ENCODE results near the gene ATM.

DNA sequence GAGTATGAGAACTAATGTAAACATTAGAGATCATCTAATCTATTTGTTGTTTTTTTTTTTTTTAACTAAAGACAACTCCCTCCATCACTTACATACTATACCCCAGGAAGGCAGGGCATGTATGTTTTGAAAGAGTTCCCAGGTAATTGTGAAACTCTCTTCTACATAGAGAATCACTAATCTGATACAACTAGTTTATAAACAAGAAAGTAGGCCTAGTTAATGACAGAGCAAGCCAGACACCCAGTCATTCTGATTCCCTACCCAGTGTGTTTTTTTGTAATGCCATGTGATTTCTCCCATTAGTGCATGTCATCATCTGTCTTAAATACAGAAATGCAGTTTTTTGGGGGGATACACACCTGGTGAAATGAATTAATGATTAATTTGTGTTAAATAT lies 123.6 kb downstream of the ATM start:
- TF ChIP-seq, protein P1, sequence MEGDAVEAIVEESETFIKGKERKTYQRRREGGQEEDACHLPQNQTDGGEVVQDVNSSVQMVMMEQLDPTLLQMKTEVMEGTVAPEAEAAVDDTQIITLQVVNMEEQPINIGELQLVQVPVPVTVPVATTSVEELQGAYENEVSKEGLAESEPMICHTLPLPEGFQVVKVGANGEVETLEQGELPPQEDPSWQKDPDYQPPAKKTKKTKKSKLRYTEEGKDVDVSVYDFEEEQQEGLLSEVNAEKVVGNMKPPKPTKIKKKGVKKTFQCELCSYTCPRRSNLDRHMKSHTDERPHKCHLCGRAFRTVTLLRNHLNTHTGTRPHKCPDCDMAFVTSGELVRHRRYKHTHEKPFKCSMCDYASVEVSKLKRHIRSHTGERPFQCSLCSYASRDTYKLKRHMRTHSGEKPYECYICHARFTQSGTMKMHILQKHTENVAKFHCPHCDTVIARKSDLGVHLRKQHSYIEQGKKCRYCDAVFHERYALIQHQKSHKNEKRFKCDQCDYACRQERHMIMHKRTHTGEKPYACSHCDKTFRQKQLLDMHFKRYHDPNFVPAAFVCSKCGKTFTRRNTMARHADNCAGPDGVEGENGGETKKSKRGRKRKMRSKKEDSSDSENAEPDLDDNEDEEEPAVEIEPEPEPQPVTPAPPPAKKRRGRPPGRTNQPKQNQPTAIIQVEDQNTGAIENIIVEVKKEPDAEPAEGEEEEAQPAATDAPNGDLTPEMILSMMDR (IDR thresholded peaks at IDR 0.05; ENCODE audit: insufficient read depth, low read length): no peak
- TF ChIP-seq POLR2AphosphoS5 (IDR thresholded peaks at IDR 0.05; ENCODE audit: low read depth) (no peak), REST (IDR thresholded peaks at IDR 0.05; ENCODE audit: insufficient replicate concordance, low read depth) (no peak)
